Activated CD4-positive, alpha-beta memory T cell treated with anti-CD3 and anti-CD28 coated beads for 36 hours (primary cell): ENCODE data around the gene ACER1. TPM values are rescaled to one million over a fixed set of nuclear protein-coding genes. Genes with fewer than 3 reads are reported as not detected.
A peak's percentile ranks its signal among the peaks of the same experiment; 100 is the strongest.

Source experiments
- CTCF ChIA-PET: fragments of 350-600 bp; sonication (Branson Sonifier 250); formaldehyde crosslinking; loops from one replicate; lab custom pipeline; 2021; ENCODE audit warnings: antibody characterized with exemption, inconsistent platforms; lab: Charles Lee
- POLR2A ChIA-PET: fragments of 350-600 bp; sonication (Branson Sonifier 250); formaldehyde crosslinking; loops from one replicate; lab custom pipeline; 2021; ENCODE audit warnings: antibody characterized with exemption; lab: Charles Lee
- DNase-seq: peaks from one replicate; pipeline ENCODE4 v3.0.0-alpha.2; 2020
- H3K27ac Mint-ChIP-seq: one replicate; pipeline ENCODE4 v1.8.0; 2021; ENCODE audit warnings: mixed read lengths
- H3K27me3 Mint-ChIP-seq: one replicate; pipeline ENCODE4 v1.8.0; 2021; ENCODE audit warnings: mixed read lengths
- H3K36me3 Mint-ChIP-seq: one replicate; pipeline ENCODE4 v1.8.0; 2021; ENCODE audit warnings: mixed read lengths
- H3K4me1 Mint-ChIP-seq: one replicate; pipeline ENCODE4 v1.8.0; 2021; ENCODE audit warnings: low read depth, mixed read lengths
- H3K4me3 Mint-ChIP-seq: one replicate; pipeline ENCODE4 v1.8.0; 2021; ENCODE audit warnings: mild to moderate bottlenecking, mixed read lengths
- H3K9me3 Mint-ChIP-seq: one replicate; pipeline ENCODE4 v1.8.0; 2021; ENCODE audit warnings: mixed read lengths
- intact Hi-C: fragments of 100-400 bp; cut with micrococcal nuclease; formaldehyde crosslinking; loops from one replicate; pipeline ENCODE4 v1.15.1; 2023
- total RNA-seq, 2 experiments: library from RNA; stranded (reverse); gene quantifications; one replicate each; pipeline ENCODE4 v1.2.3, GENCODE V29; 2021

The ACER1 gene
- total RNA-seq, 2 experiments from 2014 or later: 0.14 TPM; not detected in 1

GRCh38 chr19:6271721-6272410 is 61.5 kb downstream of the ACER1 start:
- no peak overlapping the region for H3K27ac Mint-ChIP-seq

GRCh38 chr19:6271251-6271650 is 62.2 kb downstream of the ACER1 start:
- Mint-ChIP-seq H3K4me1 (peaks cover 19% of the 10 kb centered on the region), H3K36me3 (peaks cover 21% of the 10 kb centered on the region), H3K9me3 (no peaks in the 10 kb centered on the region), H3K4me3 (no peak overlapping the region), H3K27me3 (no peaks in the 10 kb centered on the region), H3K27ac (no peak overlapping the region)
- CTCF ChIA-PET: interaction anchor here (0.6 to 1.9 kb wide), 2 partner anchors 53 to 614 kb away, joined by 3 to 6 read pairs; no protein-coding TSS in a partner anchor
- POLR2A ChIA-PET: no interaction called here
- DNase-seq: no peak
- intact Hi-C loops: no loop called here

More at GRCh38 chr19:6271721-6272410, 61.5 kb downstream of the ACER1 start:
- Mint-ChIP-seq H3K27me3 (no peaks in the 10 kb centered on the region), H3K4me1 (peaks cover 25% of the 10 kb centered on the region), H3K4me3 (no peak overlapping the region), H3K36me3 (peaks cover 18% of the 10 kb centered on the region), H3K9me3 (no peaks in the 10 kb centered on the region)
- POLR2A ChIA-PET: no interaction called here
- DNase-seq: no peak
- CTCF ChIA-PET: interaction anchor here (0.8 to 1.1 kb wide), 2 partner anchors 28 to 53 kb away, joined by 3 to 4 read pairs; no protein-coding TSS in a partner anchor
- intact Hi-C loops: no loop called here

DNA sequence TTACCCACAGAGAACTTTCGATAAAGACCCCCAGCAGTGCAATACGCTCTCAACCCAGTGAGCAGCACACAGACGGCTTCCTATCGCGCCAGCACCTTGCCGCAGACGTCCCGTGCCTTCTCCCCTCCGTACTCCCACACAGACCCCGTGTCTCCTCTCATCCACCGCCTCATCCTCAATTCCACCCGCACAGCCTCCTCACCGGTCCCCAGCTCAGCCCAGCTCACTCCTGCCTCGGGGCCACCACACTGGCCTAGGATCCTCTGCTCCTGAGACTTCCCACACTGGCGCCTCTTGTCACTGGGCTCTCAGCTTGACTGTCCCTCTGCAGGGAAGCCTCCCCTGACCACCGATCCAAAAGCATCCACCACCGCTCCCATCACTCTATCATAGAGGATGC is 62.6 kb downstream of the ACER1 start:
- no peak for DNase-seq
- POLR2A ChIA-PET: no interaction called here
- H3K9me3 Mint-ChIP-seq: no peaks in the 10 kb centered on the region
- peaks cover 21% of the 10 kb centered on the region for H3K36me3 Mint-ChIP-seq
- no peak overlapping the region for H3K4me3 Mint-ChIP-seq
- H3K27ac Mint-ChIP-seq: no peak overlapping the region
- CTCF ChIA-PET: interaction anchor here (0.5 to 1.9 kb wide), 3 partner anchors 52 to 615 kb away, joined by 3 to 6 read pairs (median 3); no protein-coding TSS in a partner anchor
- intact Hi-C loops: no loop called here
- no peaks in the 10 kb centered on the region for H3K27me3 Mint-ChIP-seq
- H3K4me1 Mint-ChIP-seq: peaks cover 16% of the 10 kb centered on the region

DNA sequence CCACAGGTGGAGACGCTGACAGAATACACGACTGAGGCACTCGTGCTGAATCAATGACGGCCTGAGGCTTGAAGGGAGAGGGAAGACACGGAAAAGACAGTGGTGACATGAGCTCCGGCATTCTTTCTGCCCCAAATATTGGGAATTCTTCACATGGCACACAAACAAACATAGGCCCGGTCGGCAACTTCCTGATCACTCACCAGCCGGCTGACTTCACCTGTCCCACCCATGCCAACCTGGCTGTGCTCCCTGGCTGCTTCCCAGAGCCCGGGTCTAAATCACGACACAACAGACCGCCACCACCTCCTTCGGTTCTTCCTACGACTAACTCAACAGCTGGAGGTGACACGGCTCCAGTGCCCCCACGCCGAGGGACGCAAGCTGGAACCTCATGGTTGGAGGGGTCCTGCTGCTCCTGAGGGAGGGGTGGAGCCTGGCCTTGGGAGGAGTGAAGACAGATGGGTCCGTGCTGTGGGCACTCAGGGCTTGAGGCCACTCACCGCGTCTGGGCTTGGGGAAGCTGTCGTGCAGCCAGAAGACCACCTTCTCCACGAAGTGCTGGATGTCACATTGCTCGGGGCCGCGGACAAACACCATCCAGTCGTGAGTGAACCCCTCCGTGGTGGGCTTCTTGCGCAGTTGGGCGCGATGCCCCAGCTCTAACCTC is 63.2 kb downstream of the ACER1 start:
- peaks cover 12% of the 10 kb centered on the region for H3K4me1 Mint-ChIP-seq
- intact Hi-C loops: no loop called here
- ChIA-PET CTCF (interaction anchor here (0.5 to 1.9 kb wide), 2 partner anchors 52 to 166 kb away, joined by 3 to 6 read pairs; no protein-coding TSS in a partner anchor), POLR2A (no interaction called here)
- H3K9me3 Mint-ChIP-seq: no peaks in the 10 kb centered on the region
- no peak overlapping the region for H3K4me3 Mint-ChIP-seq
- H3K27me3 Mint-ChIP-seq: no peaks in the 10 kb centered on the region
- H3K36me3 Mint-ChIP-seq: peaks cover 24% of the 10 kb centered on the region
- H3K27ac Mint-ChIP-seq: no peak overlapping the region
- DNase-seq: no peak

DNA sequence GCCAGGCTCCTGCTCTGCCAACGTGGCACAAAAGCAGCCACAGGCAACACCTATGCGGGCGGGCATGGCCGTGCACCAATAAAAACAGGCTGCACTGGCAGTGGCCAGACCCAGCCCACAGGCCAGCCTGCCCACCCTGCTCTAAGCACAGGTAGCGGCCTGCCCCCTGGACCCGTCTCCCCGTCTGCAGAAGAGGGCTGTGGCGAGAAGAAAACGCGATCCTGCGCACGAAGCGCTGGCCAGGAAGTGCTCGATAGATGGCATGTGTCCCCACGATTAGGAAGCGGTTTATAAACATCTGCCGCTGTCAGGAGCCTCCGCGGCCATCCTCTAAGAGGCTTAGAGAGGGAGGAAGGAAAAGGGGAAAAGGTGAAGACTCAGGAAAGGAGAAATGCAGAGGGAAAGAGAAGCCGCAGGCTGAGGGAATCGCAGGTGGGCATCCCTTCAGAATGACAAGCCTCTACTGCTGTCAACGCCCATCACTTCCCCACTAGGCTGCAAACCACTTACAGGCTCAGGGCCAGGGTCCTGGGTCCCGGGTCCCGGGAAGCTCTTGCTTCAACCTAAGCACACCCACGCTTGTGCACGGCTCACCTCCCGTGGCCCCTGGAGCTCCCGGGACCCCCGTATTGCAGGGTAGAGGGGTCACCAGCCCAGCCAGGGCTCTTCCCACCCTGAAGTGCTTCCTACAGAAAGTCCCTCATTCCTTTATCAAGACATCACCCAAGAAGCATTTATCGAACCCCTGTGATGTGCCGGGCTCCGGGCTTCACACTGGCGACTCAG is 64.1 kb downstream of the ACER1 start:
- CTCF ChIA-PET: interaction anchor here (1.9 kb wide), 1 partner anchor 51 kb away, joined by 6 read pairs; no protein-coding TSS in a partner anchor
- H3K4me1 Mint-ChIP-seq: peaks cover 8% of the 10 kb centered on the region
- H3K27me3 Mint-ChIP-seq: no peaks in the 10 kb centered on the region
- H3K36me3 Mint-ChIP-seq: peaks cover 27% of the 10 kb centered on the region
- intact Hi-C loops: no loop called here
- no peak overlapping the region for H3K4me3 Mint-ChIP-seq
- H3K27ac Mint-ChIP-seq: no peak overlapping the region
- no peak for DNase-seq
- no peaks in the 10 kb centered on the region for H3K9me3 Mint-ChIP-seq
- POLR2A ChIA-PET: no interaction called here

DNA sequence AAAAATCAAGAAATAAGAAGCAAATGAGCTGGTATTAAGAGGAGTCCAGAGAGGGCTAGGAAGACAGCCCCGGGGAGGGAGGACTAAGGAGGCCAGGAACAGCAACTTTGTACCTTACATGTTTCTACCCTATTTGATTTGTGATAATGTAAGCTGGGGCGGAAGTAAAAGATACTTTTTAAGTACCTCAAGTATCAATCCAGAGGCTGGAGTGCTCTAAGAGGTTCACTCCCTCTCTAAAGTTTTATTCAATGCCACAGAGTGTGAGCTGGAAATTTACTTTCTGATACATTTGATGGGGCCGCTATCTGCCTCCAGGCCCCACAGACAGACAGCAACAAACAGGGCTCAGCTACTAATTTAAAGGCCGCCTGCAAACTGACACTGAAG is 65.0 kb downstream of the ACER1 start:
- H3K27ac Mint-ChIP-seq: peak overlapping the region; percentile 21
- CTCF ChIA-PET: no interaction called here
- peaks cover 7% of the 10 kb centered on the region for H3K4me1 Mint-ChIP-seq
- peaks cover 29% of the 10 kb centered on the region for H3K36me3 Mint-ChIP-seq
- no peak for DNase-seq
- H3K27me3 Mint-ChIP-seq: no peaks in the 10 kb centered on the region
- intact Hi-C loops: no loop called here
- no peak overlapping the region for H3K4me3 Mint-ChIP-seq
- no peaks in the 10 kb centered on the region for H3K9me3 Mint-ChIP-seq
- POLR2A ChIA-PET: no interaction called here

DNA sequence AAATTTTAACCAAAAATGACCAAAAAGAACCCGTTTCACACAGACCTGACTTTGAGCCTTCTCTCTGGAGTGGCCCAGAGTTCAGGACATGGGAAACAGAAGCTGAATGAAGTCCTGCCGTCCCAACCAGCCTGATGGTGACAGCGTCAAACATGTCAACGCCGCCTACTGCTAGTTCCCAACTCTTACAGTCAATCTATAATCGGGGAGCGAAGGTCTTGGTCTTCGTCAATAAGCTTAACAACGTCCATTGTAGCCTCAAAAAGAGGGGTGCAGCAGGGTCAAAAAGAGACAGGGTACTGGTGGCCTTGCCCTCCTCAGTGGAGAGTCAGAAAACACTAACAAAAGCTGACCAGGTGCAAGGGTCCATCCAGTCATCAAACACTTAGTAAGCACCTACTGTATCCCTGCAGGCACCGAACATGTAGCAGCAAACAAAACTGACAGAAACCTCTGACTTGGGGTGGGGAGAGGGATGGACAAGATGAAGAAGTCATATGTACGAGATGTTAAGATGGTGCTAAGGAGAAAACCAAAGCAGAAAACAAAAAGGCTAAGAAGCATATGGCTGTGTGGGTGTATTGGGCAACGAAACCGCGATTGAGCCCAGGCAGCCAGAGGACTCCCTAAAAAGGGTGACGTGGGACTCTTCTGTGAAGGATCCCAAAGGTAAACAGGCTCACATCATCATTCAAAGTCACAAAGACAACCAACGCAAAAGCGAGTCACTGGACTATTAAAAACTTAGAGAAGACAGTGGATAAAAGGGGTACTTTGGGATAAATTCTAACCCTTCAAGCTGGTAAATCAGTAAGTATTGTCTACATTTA is 65.6 kb downstream of the ACER1 start:
- H3K27ac Mint-ChIP-seq: no peak overlapping the region
- H3K36me3 Mint-ChIP-seq: peaks cover 31% of the 10 kb centered on the region
- ChIA-PET POLR2A (interaction anchor here (0.7 kb wide), 1 partner anchor 34 kb away, joined by 3 read pairs; no protein-coding TSS in a partner anchor), CTCF (no interaction called here)
- intact Hi-C loops: no loop called here
- no peak for DNase-seq
- no peaks in the 10 kb centered on the region for H3K9me3 Mint-ChIP-seq
- no peaks in the 10 kb centered on the region for H3K27me3 Mint-ChIP-seq
- no peak overlapping the region for H3K4me3 Mint-ChIP-seq
- H3K4me1 Mint-ChIP-seq: peaks cover 7% of the 10 kb centered on the region

- H3K36me3 Mint-ChIP-seq: peaks cover 22% of the 10 kb centered on the region
- ChIA-PET CTCF (no interaction called here), POLR2A (no interaction called here)
- H3K27ac Mint-ChIP-seq: no peak overlapping the region
- no peaks in the 10 kb centered on the region for H3K4me1 Mint-ChIP-seq
- no peak for DNase-seq
- intact Hi-C loops: no loop called here
- no peak overlapping the region for H3K4me3 Mint-ChIP-seq
- H3K9me3 Mint-ChIP-seq: no peaks in the 10 kb centered on the region
- no peaks in the 10 kb centered on the region for H3K27me3 Mint-ChIP-seq
These were observed 68.6 kb downstream of the ACER1 start for GRCh38 chr19:6264803-6265202.

- Mint-ChIP-seq H3K27ac (no peak overlapping the region), H3K4me1 (no peaks in the 10 kb centered on the region), H3K27me3 (no peaks in the 10 kb centered on the region), H3K36me3 (peaks cover 19% of the 10 kb centered on the region), H3K4me3 (no peak overlapping the region), H3K9me3 (no peaks in the 10 kb centered on the region)
- intact Hi-C loops: no loop called here
- ChIA-PET POLR2A (no interaction called here), CTCF (no interaction called here)
- no peak for DNase-seq
These were observed 69.5 kb downstream of the ACER1 start for GRCh38 chr19:6263735-6264444.

DNA sequence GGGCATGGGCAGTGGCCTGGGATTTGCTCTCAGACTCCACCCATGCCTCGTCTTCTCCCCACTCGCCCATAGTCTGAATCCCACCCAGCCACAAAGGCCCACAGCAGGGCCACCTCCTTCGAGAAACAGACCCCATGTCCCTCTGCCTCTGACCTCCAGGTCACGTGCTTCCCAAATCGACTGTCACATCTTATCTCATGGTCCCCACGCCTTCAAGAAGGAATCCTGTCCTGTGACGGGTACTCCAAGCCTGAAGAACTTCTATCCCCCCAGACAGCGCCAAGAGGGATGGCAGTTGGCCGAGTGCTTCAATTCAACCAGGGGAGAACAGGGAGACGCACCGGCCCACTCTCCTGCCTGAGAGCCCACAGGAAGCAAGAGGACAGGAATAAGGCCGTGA is 70.1 kb downstream of the ACER1 start:
- Mint-ChIP-seq H3K27me3 (no peaks in the 10 kb centered on the region), H3K9me3 (no peaks in the 10 kb centered on the region), H3K4me1 (no peaks in the 10 kb centered on the region), H3K4me3 (no peak overlapping the region), H3K27ac (no peak overlapping the region), H3K36me3 (peaks cover 24% of the 10 kb centered on the region)
- POLR2A ChIA-PET: no interaction called here
- DNase-seq: no peak
- intact Hi-C loops: no loop called here
- CTCF ChIA-PET: no interaction called here

DNA sequence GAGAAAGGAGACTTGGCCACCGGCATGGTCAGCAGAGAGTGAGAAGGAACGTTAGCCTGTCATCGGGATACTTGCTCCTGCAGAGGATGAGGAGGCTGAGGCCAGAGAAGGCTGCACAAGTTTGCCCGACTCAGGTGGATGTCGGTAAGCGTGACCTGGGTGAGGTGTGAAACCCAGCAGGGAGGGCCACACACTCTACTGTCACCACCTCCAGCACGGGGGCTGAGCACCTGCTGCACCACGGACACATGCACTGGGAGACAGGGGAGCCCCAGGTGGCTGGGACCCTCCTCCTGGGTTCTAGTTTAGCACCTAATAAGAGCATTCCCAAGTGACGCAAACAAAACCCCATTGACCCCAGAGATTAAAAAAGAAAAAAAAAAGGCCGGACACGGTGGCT is 70.9 kb downstream of the ACER1 start:
- Mint-ChIP-seq H3K9me3 (no peaks in the 10 kb centered on the region), H3K4me1 (no peaks in the 10 kb centered on the region), H3K36me3 (peaks cover 28% of the 10 kb centered on the region), H3K27me3 (no peaks in the 10 kb centered on the region), H3K4me3 (no peak overlapping the region), H3K27ac (no peak overlapping the region)
- no peak for DNase-seq
- CTCF ChIA-PET: no interaction called here
- intact Hi-C loops: no loop called here
- POLR2A ChIA-PET: no interaction called here
